NCI-H187 treated with DMSO at 0.1 percent for 48 hours (cell line): Measurements from ENCODE around the gene TNFRSF1B.

Experiments used
- DNase-seq: peaks from one replicate; lab custom pipeline; 2025; lab: John Stamatoyannopoulos, UW

Gene TNFRSF1B

DNA sequence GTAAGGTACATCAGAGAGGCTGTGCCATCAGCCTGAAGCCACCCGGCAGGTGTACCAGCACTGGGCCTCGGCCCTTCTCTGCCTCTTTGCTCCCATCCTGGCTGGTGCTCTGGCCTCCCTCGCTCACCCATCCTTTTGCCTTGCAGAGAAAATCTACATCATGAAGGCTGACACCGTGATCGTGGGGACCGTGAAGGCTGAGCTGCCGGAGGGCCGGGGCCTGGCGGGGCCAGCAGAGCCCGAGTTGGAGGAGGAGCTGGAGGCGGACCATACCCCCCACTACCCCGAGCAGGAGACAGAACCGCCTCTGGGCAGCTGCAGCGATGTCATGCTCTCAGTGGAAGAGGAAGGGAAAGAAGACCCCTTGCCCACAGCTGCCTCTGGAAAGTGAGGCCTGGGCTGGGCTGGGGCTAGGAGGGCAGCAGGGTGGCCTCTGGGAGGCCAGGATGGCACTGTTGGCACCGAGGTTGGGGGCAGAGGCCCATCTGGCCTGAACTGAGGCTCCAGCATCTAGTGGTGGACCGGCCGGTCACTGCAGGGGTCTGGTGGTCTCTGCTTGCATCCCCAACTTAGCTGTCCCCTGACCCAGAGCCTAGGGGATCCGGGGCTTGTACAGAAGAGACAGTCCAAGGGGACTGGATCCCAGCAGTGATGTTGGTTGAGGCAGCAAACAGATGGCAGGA lies 24.5 kb upstream of the TNFRSF1B start:
- no peak for DNase-seq

- no peak for DNase-seq
Observed at GRCh38 chr1:12142891-12143630, 23.7 kb upstream of the TNFRSF1B start.

DNA sequence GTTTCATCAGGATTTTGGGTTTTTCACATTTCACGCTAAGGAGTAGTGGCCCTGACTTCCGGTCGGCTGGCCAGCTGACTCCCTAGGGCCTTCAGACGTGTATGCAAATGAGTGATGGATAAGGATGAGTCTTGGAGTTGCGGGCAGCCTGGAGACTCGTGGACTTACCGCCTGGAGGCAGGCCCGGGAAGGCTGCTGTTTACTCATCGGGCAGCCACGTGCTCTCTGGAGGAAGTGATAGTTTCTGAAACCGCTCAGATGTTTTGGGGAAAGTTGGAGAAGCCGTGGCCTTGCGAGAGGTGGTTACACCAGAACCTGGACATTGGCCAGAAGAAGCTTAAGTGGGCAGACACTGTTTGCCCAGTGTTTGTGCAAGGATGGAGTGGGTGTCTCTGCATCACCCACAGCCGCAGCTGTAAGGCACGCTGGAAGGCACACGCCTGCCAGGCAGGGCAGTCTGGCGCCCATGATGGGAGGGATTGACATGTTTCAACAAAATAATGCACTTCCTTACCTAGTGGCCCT lies 23.1 kb upstream of the TNFRSF1B start:
- DNase-seq = no peak

- DNase-seq = no peak
Observed at GRCh38 chr1:12144236-12144635, 22.6 kb upstream of the TNFRSF1B start.

DNA sequence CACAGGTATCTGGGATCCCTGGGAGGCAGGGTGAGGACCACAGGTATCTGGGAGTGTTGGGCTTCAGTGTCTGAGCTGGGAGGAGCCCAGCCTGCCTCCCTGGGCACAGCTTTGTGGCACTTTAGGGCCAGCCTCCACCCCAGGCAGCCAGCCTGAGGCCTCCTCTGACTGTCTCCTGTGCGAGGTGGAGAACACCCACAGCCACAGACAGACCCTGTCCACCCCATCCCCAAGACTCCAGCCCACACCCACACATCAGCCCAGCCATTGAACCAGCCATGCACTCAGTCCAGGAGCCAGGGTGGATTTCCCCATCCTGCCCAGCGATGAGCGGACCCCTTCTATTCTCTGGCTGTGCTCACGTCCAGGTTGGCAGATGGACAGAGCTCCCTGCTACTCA lies 21.8 kb upstream of the TNFRSF1B start:
- no peak for DNase-seq

DNA sequence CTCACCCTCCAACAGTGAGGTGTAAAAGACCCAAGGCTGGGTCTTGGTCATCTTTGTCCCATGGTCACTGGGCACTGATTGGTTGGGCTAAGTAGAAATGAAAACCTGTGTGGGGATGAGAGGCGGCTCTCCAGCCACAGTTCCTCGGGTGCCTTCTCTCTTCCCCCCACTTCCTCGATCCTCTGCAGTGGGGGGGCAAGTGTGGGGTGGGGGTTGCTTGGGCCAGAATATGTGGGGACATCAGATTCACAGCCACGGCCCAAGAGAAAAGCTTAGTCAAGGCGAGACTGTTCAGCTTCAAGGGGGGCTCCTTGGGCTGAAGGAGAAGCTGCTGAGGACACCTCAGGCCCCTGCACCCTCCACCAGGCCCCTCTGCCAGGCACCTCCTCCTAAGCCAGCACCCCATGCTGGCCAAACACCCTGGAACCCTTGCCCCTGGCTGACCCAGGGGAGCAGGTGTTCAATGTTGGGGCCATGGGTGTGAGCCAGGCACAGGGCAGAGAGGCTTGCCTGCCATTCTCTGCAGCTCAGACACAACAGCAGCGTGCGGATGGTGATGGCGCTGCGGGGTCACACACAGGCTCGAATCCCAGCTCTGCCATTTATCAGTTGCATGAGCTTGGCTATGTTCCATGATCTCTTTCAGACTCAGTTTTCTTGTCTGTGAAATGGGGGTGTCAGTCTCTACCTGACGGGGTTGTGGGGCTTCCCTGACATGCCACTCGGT lies 21.0 kb upstream of the TNFRSF1B start:
- DNase-seq = no peak

DNA sequence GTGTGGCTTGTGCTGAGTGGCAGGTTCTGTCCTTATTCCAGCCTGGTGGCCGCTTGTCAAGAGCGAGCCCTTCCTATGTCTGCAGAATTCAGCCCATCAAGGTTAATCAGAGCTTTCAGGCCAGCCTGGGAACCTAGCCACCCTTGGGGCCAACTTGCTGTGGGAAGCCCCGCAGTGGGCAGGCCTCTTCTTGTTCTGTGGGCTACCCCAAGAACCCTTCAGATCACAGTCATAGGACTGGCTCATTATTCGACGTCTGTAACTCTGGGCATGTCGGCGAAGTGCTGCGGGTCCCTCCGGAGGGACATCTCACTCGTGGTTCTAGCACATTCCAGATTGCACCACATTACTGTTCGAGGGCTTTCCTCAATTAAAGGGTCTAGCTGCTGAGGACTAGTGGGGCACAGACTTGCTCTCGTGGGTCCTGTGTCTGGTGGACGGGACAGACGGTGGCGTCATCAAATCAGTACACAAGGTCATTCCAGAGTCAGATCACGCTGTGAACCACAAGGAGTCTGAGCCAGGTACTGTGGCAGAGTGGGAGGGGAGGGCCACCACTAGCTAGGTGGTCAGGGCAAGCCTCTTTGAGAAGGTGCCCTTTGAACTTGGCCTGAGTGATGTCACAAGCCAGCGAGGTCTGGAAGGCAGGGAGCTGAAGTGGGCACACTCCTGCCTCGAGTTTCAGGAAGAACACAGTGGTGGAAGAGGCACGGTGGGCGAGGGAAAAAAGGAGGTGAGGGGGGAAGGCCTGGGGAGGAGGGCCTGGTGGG lies 20.3 kb upstream of the TNFRSF1B start:
- no peak for DNase-seq

DNA sequence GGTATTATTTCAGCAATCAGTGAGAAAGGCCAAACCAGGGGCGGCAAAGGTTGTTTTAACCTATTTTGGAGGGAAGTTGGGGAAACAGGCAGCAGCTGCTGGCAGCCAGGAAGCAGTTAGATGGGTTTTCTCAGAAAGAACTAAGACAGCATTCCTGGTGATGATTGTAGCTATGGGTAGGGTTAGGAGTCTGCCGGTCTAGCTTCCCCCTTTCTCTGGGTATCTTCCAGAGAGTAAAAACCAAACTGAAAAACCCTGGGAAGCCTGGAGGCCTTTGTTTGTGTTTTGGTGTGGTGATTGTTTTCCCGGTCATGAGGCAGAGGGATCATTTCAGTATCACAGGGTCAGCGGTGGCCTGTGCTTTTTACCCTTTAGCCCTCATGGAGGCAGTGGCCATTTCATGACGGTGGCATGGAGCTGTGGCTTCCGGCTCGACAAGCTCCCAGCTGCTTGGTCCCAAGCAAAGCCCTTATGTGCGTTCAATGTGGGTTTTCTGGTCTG lies 19.5 kb upstream of the TNFRSF1B start:
- DNase-seq = no peak

DNA sequence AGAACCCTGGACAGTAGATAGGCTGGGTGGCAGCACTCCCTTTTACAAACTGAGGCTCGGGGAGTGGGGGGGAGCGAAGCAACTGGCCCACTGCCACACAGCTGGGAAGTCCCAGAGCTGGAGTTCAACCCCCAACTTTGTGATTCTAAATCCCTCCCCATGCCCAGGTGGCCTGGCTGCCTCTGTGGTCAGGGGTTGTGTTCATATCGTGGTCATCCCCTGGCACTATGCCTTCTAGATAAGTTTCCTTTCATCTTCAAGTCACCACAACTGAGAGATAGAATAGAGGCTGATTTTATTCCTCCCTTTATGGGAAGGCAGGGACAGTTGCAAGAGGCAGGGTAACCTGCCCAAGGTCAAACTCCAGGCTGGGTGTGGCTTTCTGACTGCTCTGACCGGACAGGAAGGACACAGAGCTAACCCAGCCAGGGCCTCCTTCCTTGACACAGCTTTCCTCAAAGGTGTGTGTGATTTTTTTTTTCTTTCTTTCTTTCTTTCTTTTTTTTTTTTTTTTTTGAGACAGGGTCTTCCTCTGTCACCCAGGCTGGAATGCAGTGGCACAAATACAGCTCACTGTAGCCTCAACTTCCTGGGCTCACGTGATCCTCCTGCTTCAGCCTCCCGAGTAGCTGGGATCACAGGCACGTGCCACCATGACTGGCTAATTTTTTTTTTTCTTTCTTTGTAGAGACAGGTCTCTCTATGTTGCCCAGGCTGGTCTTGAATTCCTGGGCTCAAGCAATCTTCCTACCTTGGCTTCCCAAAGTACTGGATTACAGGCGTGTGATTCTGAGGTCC lies 18.4 kb upstream of the TNFRSF1B start:
- DNase-seq = no peak

DNA sequence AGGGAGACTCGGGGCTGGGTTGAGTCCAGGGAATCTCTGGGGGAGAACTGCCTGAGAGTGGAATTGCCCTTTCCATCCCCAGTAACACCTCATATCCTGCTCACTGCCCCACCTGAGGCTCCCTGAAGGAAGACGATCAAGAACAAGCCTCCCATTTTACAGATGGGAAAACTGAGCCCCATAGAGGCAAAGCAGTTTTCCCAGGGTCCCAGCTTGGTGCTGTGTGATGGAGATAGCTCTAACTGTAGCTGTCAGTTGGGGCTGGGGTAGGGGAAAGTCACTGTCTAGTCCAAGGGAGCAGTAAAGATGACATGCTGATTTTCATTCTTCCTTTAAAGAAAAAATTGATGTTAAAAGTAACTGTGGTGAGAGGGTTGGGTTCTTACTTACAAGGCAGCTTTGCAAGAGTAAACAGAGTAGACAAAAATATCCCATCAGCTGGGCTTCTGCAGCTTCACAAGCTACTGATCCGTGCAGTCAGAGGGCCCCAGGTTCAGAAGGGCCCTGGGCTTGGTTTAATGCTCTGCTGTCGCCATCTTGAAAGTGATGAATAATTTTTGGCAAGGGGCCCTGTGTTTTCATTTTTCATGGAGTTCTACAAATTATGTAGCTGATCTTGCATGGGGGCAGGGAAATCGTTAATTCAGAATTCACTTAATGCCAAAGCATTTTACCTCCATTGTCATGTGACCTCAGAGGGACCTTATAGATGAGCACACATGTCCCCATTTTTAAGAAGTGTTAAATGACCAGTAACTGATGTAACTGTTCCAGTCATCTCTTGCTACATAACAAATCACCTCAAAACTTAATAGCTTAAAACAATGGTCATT lies 17.6 kb upstream of the TNFRSF1B start:
- no peak for DNase-seq

DNA sequence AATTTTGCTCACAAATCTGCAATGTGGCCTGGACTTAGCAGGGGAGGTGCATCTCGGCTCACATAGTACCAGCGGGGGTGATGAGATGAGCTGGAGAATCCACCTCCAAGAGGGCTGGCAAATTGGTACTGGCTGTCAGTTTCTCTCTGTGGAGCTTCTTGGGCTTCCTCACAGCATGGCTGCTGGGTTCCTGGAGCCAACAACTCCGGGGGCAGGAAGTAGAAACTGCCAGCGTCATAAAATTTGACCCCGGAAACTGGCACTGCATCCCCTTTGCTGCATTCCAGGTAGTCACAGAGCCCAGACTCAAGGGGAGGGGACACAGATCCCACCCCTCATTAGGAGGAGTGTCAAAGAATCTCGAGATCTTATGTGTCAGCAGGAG lies 17.0 kb upstream of the TNFRSF1B start:
- no peak for DNase-seq

DNA sequence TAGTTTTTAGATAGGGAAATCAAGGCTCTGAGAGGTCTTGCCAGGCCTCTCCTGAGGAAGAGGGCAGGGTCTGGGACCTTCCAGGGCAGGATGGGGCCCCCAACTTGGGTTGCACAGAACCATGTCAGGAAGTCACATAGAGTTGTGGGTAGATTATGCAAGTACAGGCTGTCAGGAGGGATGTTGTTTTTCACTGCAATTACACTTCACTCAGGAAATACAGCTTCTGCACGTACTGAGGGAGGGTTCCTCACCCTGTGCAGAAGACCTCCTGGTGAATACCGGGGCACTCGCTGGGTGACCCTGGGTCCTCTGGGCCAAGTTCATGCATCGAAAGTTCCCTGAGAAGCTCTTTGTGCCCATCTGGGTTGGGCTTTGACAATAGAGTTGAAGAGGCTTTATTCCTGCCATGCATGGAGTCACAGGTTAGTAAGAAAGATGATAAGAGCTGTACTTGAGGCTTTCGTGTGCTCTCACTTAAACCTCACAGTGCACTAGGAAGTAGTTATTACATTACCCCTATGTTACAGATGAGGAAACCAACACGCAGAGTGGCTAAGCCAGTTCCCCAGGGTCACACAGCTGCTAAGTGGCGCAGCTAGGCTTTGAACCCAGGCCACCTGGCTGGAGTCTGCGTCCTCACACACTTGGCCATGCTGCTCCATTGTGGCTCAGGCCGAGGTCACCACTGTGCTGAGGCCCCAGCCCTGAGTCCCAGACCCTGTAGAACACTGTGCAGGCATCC lies 16.2 kb upstream of the TNFRSF1B start:
- no peak for DNase-seq

GRCh38 chr1:12151465-12151864 lies 15.3 kb upstream of the TNFRSF1B start:
- DNase-seq = no peak

GRCh38 chr1:12152113-12152891 lies 14.5 kb upstream of the TNFRSF1B start:
- no peak for DNase-seq

GRCh38 chr1:12153181-12153785 lies 13.5 kb upstream of the TNFRSF1B start:
- DNase-seq = no peak

DNA sequence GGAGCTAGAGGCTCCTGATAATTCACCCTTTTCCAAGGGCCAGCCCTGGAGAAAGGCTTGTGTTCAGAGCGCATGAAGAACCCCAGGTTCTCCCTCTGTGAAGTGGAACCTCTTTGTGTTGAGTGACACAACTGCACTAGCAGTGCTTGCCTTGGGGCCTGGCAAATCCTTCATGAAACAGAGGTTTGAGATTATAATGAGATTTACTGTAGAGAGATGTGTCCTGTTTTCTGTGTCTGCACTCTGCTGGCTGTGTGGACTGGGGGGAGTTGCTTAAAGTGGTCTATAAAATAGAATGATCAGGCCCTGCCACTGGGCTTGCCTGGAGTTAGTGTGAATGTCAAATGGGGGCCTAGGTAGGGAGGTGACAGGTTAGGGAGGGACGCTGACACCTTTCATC lies 11.5 kb upstream of the TNFRSF1B start:
- no peak for DNase-seq

DNA sequence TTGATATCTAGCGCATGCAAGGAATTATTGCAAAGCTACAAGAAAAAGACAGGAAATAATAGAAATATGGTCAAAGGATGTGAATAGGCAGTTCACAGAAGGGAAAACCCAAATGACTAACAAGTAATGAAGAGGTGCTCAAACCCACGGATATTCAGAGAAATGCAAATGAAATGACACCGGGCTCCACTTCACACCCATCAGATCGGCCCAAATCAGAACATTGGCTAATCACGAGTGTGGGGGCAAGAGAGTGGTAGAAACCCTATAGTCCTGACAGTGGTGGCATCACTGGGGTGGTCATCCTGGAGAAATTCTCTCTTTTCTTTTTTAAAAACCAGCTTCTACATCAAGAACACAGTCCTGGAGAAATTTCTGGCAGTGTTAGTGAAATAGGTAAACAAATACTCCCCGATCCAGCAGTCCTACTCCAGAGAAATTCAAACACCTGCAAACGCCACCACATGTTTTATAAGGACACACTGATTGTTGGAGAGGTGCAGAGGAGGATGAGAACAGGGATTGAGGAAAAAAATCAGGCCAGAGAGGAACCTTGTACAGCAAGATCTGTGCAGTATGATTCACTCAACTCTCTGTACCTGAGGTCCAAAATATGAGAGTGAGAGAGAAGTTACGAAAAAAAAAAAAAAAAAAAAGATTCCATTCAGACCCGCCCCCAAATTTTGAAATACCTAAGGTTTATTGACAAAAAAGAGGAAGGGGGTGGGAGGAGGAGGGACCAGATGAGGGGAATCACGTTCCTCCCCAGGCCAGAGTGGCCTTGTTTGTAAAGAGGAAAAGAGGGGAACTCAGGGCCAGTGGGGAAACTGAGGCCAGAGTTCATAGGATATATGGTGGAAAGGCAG lies 9.2 kb upstream of the TNFRSF1B start:
- DNase-seq = no peak
